GM06990 (cell line): ENCODE data around the gene STAC3.

Experiments
- DNase-seq: peaks from one replicate; pipeline ENCODE4 v3.0.0-alpha.2; 2011; ENCODE audit not compliant: insufficient read length; ENCODE audit errors: extremely low read depth
- H3K27me3 ChIP-seq: replicated peaks from 2 replicates; pipeline ENCODE4 v1.6.0; 2011; ENCODE audit warnings: low read length; ENCODE audit not compliant: control insufficient read depth, insufficient read depth
- H3K36me3 ChIP-seq: 2 replicates; pipeline ENCODE4 v1.5.1; 2011; ENCODE audit warnings: low read length; ENCODE audit not compliant: control insufficient read depth, insufficient read depth
- H3K4me3 ChIP-seq: replicated peaks from 2 replicates; pipeline ENCODE4 v1.5.1; 2011; ENCODE audit warnings: low read depth, mild to moderate bottlenecking, control low read depth, low read length
- CTCF ChIP-seq: IDR thresholded peaks from 2 replicates; pipeline ENCODE4 v1.5.1; 2011; ENCODE audit warnings: low read length, control low read depth, mild to moderate bottlenecking, inconsistent platforms; ENCODE audit not compliant: insufficient read depth, poor library complexity, severe bottlenecking

The STAC3 gene

GRCh38 chr12:57239587-57240065 lies 11.4 kb downstream of the STAC3 start:
- no peak for DNase-seq
- H3K36me3 ChIP-seq = 0 out of 2 replicates have a peak, but pooled peaks cover 3% of the 10 kb centered on the region
- peaks cover 7% of the 10 kb centered on the region; the same call in 1 of the 2 replicates for H3K27me3 ChIP-seq
- H3K4me3 ChIP-seq = peak overlapping the region; percentile 62
- TF ChIP-seq CTCF = no peak

- Histone ChIP-seq H3K4me3 (peak overlapping the region; percentile 62), H3K27me3 (peaks cover 7% of the 10 kb centered on the region; the same call in 1 of the 2 replicates), H3K36me3 (peaks cover 6% of the 10 kb centered on the region)
- peak; percentile 100 for TF ChIP-seq CTCF
- DNase-seq = peak; percentile 91
These were observed 12.0 kb downstream of the STAC3 start for GRCh38 chr12:57238854-57239554.

GRCh38 chr12:57237932-57238853 lies 12.8 kb downstream of the STAC3 start:
- peaks cover 13% of the 10 kb centered on the region for H3K36me3 ChIP-seq
- H3K27me3 ChIP-seq = peaks cover 7% of the 10 kb centered on the region; the same call in 1 of the 2 replicates
- H3K4me3 ChIP-seq = peak overlapping the region; percentile 54
- TF ChIP-seq CTCF = no peak
- DNase-seq = peak; percentile 51

- peaks cover 18% of the 10 kb centered on the region for H3K36me3 ChIP-seq
- no peak for TF ChIP-seq CTCF
- peaks cover 7% of the 10 kb centered on the region; the same call in 1 of the 2 replicates for H3K27me3 ChIP-seq
- no peak for DNase-seq
- H3K4me3 ChIP-seq = no peak overlapping the region
These were observed 13.4 kb downstream of the STAC3 start for GRCh38 chr12:57237596-57237931.

GRCh38 chr12:57236925-57237595 lies 13.9 kb downstream of the STAC3 start:
- H3K27me3 ChIP-seq = peaks cover 5% of the 10 kb centered on the region; the same call in 1 of the 2 replicates
- DNase-seq = no peak
- H3K4me3 ChIP-seq = no peak overlapping the region
- peaks cover 22% of the 10 kb centered on the region for H3K36me3 ChIP-seq
- no peak for TF ChIP-seq CTCF
